ENCODE results near the gene LCE6A.

The LCE6A gene

GRCh38 chr1:152842556-152842955 lies at the start of gene LCE6A:
LCE6A (plus strand) TSS chr1:152842856; CDS start chr1:152843521, 665 bp downstream.
- no peak within 1 kb of the TSS for H3K4me3 ChIP-seq (ENCODE audit: low read depth, low read length)
- no peak for DNase-seq (ENCODE audit: low read depth)

GRCh38 chr1:152795686-152796085 lies 47.0 kb upstream of the LCE6A start:
- no peak for DNase-seq (ENCODE audit: low read depth)
- H3K4me3 ChIP-seq (ENCODE audit: low read depth, low read length) = no peak overlapping the region

GRCh38 chr1:152796421-152796820 lies 46.2 kb upstream of the LCE6A start, which contains the start of gene LCE1D:
LCE1D (plus strand) TSS chr1:152796721; CDS start chr1:152797795, 1,074 bp downstream.
- H3K4me3 ChIP-seq (ENCODE audit: low read depth, low read length) = no peak within 1 kb of the TSS

GRCh38 chr1:152801333-152801732 lies 41.3 kb upstream of the LCE6A start:
- no peak overlapping the region for H3K4me3 ChIP-seq (ENCODE audit: low read depth, low read length)
- no peak for DNase-seq (ENCODE audit: low read depth)

More at GRCh38 chr1:152796421-152796820, 46.2 kb upstream of the LCE6A start, which contains the start of gene LCE1D:
- DNase-seq (ENCODE audit: low read depth) = no peak

- H3K4me3 ChIP-seq (ENCODE audit: low read depth, low read length) = no peak within 1 kb of the TSS
- no peak for DNase-seq (ENCODE audit: low read depth)
Observed at GRCh38 chr1:152806576-152806975, 36.1 kb upstream of the LCE6A start, which contains the start of gene LCE1C. LCE1C (minus strand) TSS chr1:152806651; CDS start chr1:152805478, 1,173 bp downstream.

- DNase-seq (ENCODE audit: low read depth) = no peak
- no peak overlapping the region for H3K4me3 ChIP-seq (ENCODE audit: low read depth, low read length)
Observed at GRCh38 chr1:152811050-152811449, 31.6 kb upstream of the LCE6A start.

- no peak for DNase-seq (ENCODE audit: low read depth)
- no peak within 1 kb of the TSS for H3K4me3 ChIP-seq (ENCODE audit: low read depth, low read length)
Observed at GRCh38 chr1:152811671-152812070, 31.0 kb upstream of the LCE6A start, which contains the start of gene LCE1B. LCE1B (plus strand) TSS chr1:152811971; CDS start chr1:152812447, 476 bp downstream.

- H3K4me3 ChIP-seq (ENCODE audit: low read depth, low read length) = no peak overlapping the region
- no peak for DNase-seq (ENCODE audit: low read depth)
Observed at GRCh38 chr1:152817309-152817708, 25.3 kb upstream of the LCE6A start.

- DNase-seq (ENCODE audit: low read depth) = no peak
- no peak overlapping the region for H3K4me3 ChIP-seq (ENCODE audit: low read depth, low read length)
Observed at GRCh38 chr1:152823294-152823693, 19.4 kb upstream of the LCE6A start.

GRCh38 chr1:152824964-152825363 lies 17.7 kb upstream of the LCE6A start:
- no peak for DNase-seq (ENCODE audit: low read depth)
- no peak overlapping the region for H3K4me3 ChIP-seq (ENCODE audit: low read depth, low read length)

- DNase-seq (ENCODE audit: low read depth) = no peak
- H3K4me3 ChIP-seq (ENCODE audit: low read depth, low read length) = no peak within 1 kb of the TSS
Observed at GRCh38 chr1:152827173-152827572, 15.5 kb upstream of the LCE6A start, which contains the start of gene LCE1A. LCE1A (plus strand) TSS chr1:152827473; CDS start chr1:152827473, 0 bp downstream.

GRCh38 chr1:152836870-152837269 lies 5.8 kb upstream of the LCE6A start:
- no peak for DNase-seq (ENCODE audit: low read depth)
- H3K4me3 ChIP-seq (ENCODE audit: low read depth, low read length) = no peak overlapping the region

GRCh38 chr1:152855661-152856060 lies 13.0 kb downstream of the LCE6A start:
- no peak overlapping the region for H3K4me3 ChIP-seq (ENCODE audit: low read depth, low read length)
- no peak for DNase-seq (ENCODE audit: low read depth)

- no peak for DNase-seq (ENCODE audit: low read depth)
- H3K4me3 ChIP-seq (ENCODE audit: low read depth, low read length) = no peak overlapping the region
Observed at GRCh38 chr1:152858062-152858461, 15.4 kb downstream of the LCE6A start.

GRCh38 chr1:152859696-152860095 lies 17.0 kb downstream of the LCE6A start, which contains the start of gene LCE7A:
LCE7A (plus strand) TSS chr1:152859996; CDS start chr1:152860698, 702 bp downstream.
- no peak within 1 kb of the TSS for H3K4me3 ChIP-seq (ENCODE audit: low read depth, low read length)
- no peak for DNase-seq (ENCODE audit: low read depth)

- DNase-seq (ENCODE audit: low read depth) = no peak
- no peak overlapping the region for H3K4me3 ChIP-seq (ENCODE audit: low read depth, low read length)
Observed at GRCh38 chr1:152860129-152860528, 17.5 kb downstream of the LCE6A start.

- H3K4me3 ChIP-seq (ENCODE audit: low read depth, low read length) = no peak overlapping the region
- DNase-seq (ENCODE audit: low read depth) = no peak
Observed at GRCh38 chr1:152861374-152861773, 18.7 kb downstream of the LCE6A start.

- H3K4me3 ChIP-seq (ENCODE audit: low read depth, low read length) = no peak overlapping the region
- no peak for DNase-seq (ENCODE audit: low read depth)
Observed at GRCh38 chr1:152864443-152864842, 21.8 kb downstream of the LCE6A start.

GRCh38 chr1:152866321-152866720 lies 23.7 kb downstream of the LCE6A start:
- H3K4me3 ChIP-seq (ENCODE audit: low read depth, low read length) = no peak overlapping the region
- no peak for DNase-seq (ENCODE audit: low read depth)

- H3K4me3 ChIP-seq (ENCODE audit: low read depth, low read length) = no peak overlapping the region
- peak; percentile 8 for DNase-seq (ENCODE audit: low read depth)
Observed at GRCh38 chr1:152869808-152870419, 27.3 kb downstream of the LCE6A start.
